Skeletal muscle satellite cell (primary cell): ENCODE data around the gene CRIM1.

Experiments
- H3K27me3 ChIP-seq: 2 replicates; pipeline ENCODE4 v1.7.0; 2013; ENCODE audit warnings: low read length; ENCODE audit not compliant: control insufficient read depth, insufficient read depth
- H3K36me3 ChIP-seq: 2 replicates; pipeline ENCODE4 v1.7.0; 2013; ENCODE audit warnings: mild to moderate bottlenecking, control low read depth, low read length; ENCODE audit not compliant: insufficient read depth
- H3K4me1 ChIP-seq: 2 replicates; pipeline ENCODE4 v1.7.0; 2013; ENCODE audit warnings: low read length; ENCODE audit not compliant: control insufficient read depth, insufficient read depth
- H3K4me2 ChIP-seq: 2 replicates; pipeline ENCODE4 v1.7.0; 2013; ENCODE audit warnings: mild to moderate bottlenecking, low read length
- H3K4me3 ChIP-seq: 2 replicates; pipeline ENCODE4 v1.7.0; 2013; ENCODE audit warnings: low read length
- H3K9ac ChIP-seq: 2 replicates; pipeline ENCODE4 v1.7.0; 2013; ENCODE audit warnings: mild to moderate bottlenecking, low read depth, low read length, moderate library complexity
- H3K9me3 ChIP-seq: replicated peaks from 2 replicates; pipeline ENCODE4 v1.7.0; 2013; ENCODE audit warnings: mild to moderate bottlenecking, control low read depth, low read length

The CRIM1 gene

GRCh38 chr2:36597003-36597531, 241.5 kb downstream of the CRIM1 start:
- Histone ChIP-seq H3K9ac (peak overlapping the region; percentile 94), H3K4me1 (peaks cover 32% of the 10 kb centered on the region)

GRCh38 chr2:36597532-36598377, 242.2 kb downstream of the CRIM1 start, which contains the start of gene FEZ2:
TSS of gene FEZ2 (minus strand) at chr2:36598168. CDS start at chr2:36598142, 26 bp downstream.
- Histone ChIP-seq H3K4me1 (peaks cover 29% of the 10 kb centered on the region), H3K4me3 (peak within 1 kb of the TSS; percentile 99), H3K9ac (peak within 1 kb of the TSS; percentile 94), H3K36me3 (peaks cover 10% of the 10 kb centered on the region), H3K27me3 (no peaks in the 10 kb centered on the region), H3K4me2 (peak within 1 kb of the TSS; percentile 99), H3K9me3 (no peaks in the 10 kb centered on the region)

More at GRCh38 chr2:36597003-36597531, 241.5 kb downstream of the CRIM1 start:
- Histone ChIP-seq H3K4me2 (peak overlapping the region; percentile 99), H3K36me3 (peaks cover 10% of the 10 kb centered on the region), H3K9me3 (no peaks in the 10 kb centered on the region), H3K27me3 (no peaks in the 10 kb centered on the region), H3K4me3 (peak overlapping the region; percentile 99)
